B cell (primary cell): ENCODE measurements around the gene PSMD1. TPM values are rescaled to one million over a fixed set of nuclear protein-coding genes. Genes with fewer than 3 reads are reported as not detected.

ENCODE experiments used
- ATAC-seq: fragments of 200-7000 bp; cut with Tn5 transposase; one replicate; pipeline ENCODE4 v1.10.0; 2021; ENCODE audit warnings: low read depth, mild to moderate bottlenecking, moderate number of reproducible peaks, moderate library complexity
- CTCF ChIA-PET: fragments of 350-600 bp; sonication (Branson Sonifier 250); formaldehyde crosslinking; loops from one replicate; lab custom pipeline; 2021; ENCODE audit warnings: antibody characterized with exemption, inconsistent platforms; lab: Charles Lee
- POLR2A ChIA-PET: fragments of 350-600 bp; sonication (Branson Sonifier 250); formaldehyde crosslinking; loops from one replicate; lab custom pipeline; 2021; ENCODE audit warnings: antibody characterized with exemption; lab: Charles Lee
- DNase-seq: peaks from one replicate; pipeline ENCODE4 v3.0.0; 2013
- H2AFZ ChIP-seq: 2 replicates; pipeline ENCODE4 v1.6.1; 2012; ENCODE audit warnings: mild to moderate bottlenecking, low read depth, low read length; ENCODE audit not compliant: insufficient read depth, poor library complexity, severe bottlenecking
- H3K27ac ChIP-seq, 2 donors: 1 replicate in 1 of 2; 2 replicates in 1 of 2; pipeline ENCODE4 v1.5.1; 2012 to 2013; ENCODE audit warnings: low read length in 2 of 2, mild to moderate bottlenecking in 2 of 2, moderate library complexity in 1 of 2
- H3K27me3 ChIP-seq, 4 experiments: fragments of 200-600 bp in 1 of 4; sonication (generic) in 1 of 4; replicated peaks in 1 of 4; 1 replicate in 2 of 4; 2 replicates in 2 of 4; pipeline versions ENCODE4 v1.6.1 to v1.7.0; 2013 to 2016; ENCODE audit warnings: low read length in 3 of 4, mild to moderate bottlenecking in 2 of 4, mixed read lengths in 1 of 4, moderate library complexity in 1 of 4; ENCODE audit not compliant: insufficient read depth in 4 of 4, control insufficient read depth in 3 of 4; ENCODE audit errors: control extremely low read depth in 1 of 4
- H3K36me3 ChIP-seq, 2 experiments: replicated peaks in 1 of 2; 1 replicate in 1 of 2; 2 replicates in 1 of 2; pipeline versions ENCODE4 v1.6.1 to v1.7.1; 2013; ENCODE audit warnings: low read length in 1 of 2; ENCODE audit not compliant: insufficient read depth in 2 of 2, control insufficient read depth in 1 of 2; ENCODE audit errors: control extremely low read depth in 1 of 2, extremely low read depth in 1 of 2
- H3K4me1 ChIP-seq, 2 donors: fragments of 200-600 bp in 1 of 2; sonication (generic) in 1 of 2; 1 replicate in 1 of 2; 2 replicates in 1 of 2; pipeline versions ENCODE4 v1.5.1 to v1.6.1; 2013 to 2017; ENCODE audit warnings: low read length in 2 of 2; ENCODE audit not compliant: control insufficient read depth in 2 of 2, insufficient read depth in 2 of 2
- H3K4me2 ChIP-seq: replicated peaks from 2 replicates; pipeline ENCODE3; 2012; ENCODE audit warnings: mild to moderate bottlenecking, low read depth, low read length; ENCODE audit not compliant: poor library complexity, severe bottlenecking
- H3K4me3 ChIP-seq, 5 experiments: fragments of 200-600 bp in 1 of 5; sonication (generic) in 1 of 5; 1 replicate in 3 of 5; 2 replicates in 2 of 5; pipeline versions ENCODE4 v1.5.1 to v1.7.0; 2011 to 2016; ENCODE audit warnings: low read length in 4 of 5, mild to moderate bottlenecking in 4 of 5, low read depth in 2 of 5, control low read depth in 1 of 5, moderate library complexity in 1 of 5; ENCODE audit not compliant: insufficient read depth in 1 of 5; ENCODE audit errors: control extremely low read depth in 1 of 5, extremely low read depth in 1 of 5
- H3K79me2 ChIP-seq: fragments of 200-600 bp; sonication (generic); one replicate; pipeline ENCODE4 v1.6.0; 2016; ENCODE audit warnings: low read length; ENCODE audit not compliant: control insufficient read depth, insufficient read depth
- H3K9ac ChIP-seq: fragments of 200-600 bp; sonication (generic); 2 replicates; pipeline ENCODE4 v1.6.1; 2017; ENCODE audit warnings: mild to moderate bottlenecking, low read length, moderate library complexity
- H3K9me3 ChIP-seq, 3 donors: one replicate each; pipeline versions ENCODE4 v1.6.1 to v1.7.1; 2013; ENCODE audit warnings: low read length in 2 of 3; ENCODE audit not compliant: control insufficient read depth in 2 of 3, insufficient read depth in 1 of 3; ENCODE audit errors: control extremely low read depth in 1 of 3
- H4K20me1 ChIP-seq: 2 replicates; pipeline ENCODE4 v1.6.0; 2012; ENCODE audit warnings: mild to moderate bottlenecking, low read length; ENCODE audit not compliant: insufficient read depth, control insufficient read depth, poor library complexity, severe bottlenecking
- H3K27ac Mint-ChIP-seq: one replicate; pipeline ENCODE4 v1.8.0; 2021; ENCODE audit warnings: mixed read lengths
- H3K27me3 Mint-ChIP-seq: one replicate; pipeline ENCODE4 v1.8.0; 2021; ENCODE audit warnings: mixed read lengths
- H3K4me1 Mint-ChIP-seq: one replicate; pipeline ENCODE4 v1.8.0; 2021; ENCODE audit warnings: mixed read lengths
- H3K4me3 Mint-ChIP-seq: one replicate; pipeline ENCODE4 v1.8.0; 2021; ENCODE audit warnings: mixed read lengths
- H3K9me3 Mint-ChIP-seq: one replicate; pipeline ENCODE4 v1.8.0; 2022; ENCODE audit warnings: mixed read lengths; ENCODE audit not compliant: insufficient read depth
- EZH2 ChIP-seq: IDR thresholded peaks from 2 replicates; pipeline ENCODE4 v1.6.1; 2012; ENCODE audit warnings: borderline replicate concordance, low read depth, mild to moderate bottlenecking, moderate library complexity, low read length; ENCODE audit not compliant: insufficient read depth, poor library complexity, severe bottlenecking
- WGBS: methylation state at CpG from one replicate; pipeline ENCODE4 v1.1.5; 2013; ENCODE audit warnings: missing lambda C conversion rate; ENCODE audit not compliant: insufficient coverage; 5-methylcytosine and 5-hydroxymethylcytosine counted together
- intact Hi-C: fragments of 100-400 bp; cut with micrococcal nuclease; formaldehyde crosslinking; loops from one replicate; pipeline ENCODE4 v1.10.0; 2022
- polyA plus RNA-seq: library from polyadenylated mRNA; depleted of rRNA; stranded (reverse); fragments of >200 nt; gene quantifications from 2 replicates; pipeline ENCODE4 v1.2.3, GENCODE V29; 2012
- total RNA-seq, 2 donors: library from RNA; stranded (reverse); fragments of 120-200 nt in 1 of 2; gene quantifications; 1 replicate in 1 of 2; 2 replicates in 1 of 2; pipeline versions ENCODE4 v1.2.3 to v1.2.4, GENCODE V29; 2013 to 2022
- TF ChIP-seq, protein P1 (sequence below): fragments of 200-600 bp; IDR thresholded peaks from one replicate; pipeline ENCODE4 v1.8.0; 2022; ENCODE audit warnings: antibody characterized with exemption, mild to moderate bottlenecking

The PSMD1 gene
- total and polyA plus RNA-seq, 2 donors (not counting 1 experiment from before 2014, with no cell fraction given) = 21.5 to 48.2 TPM

GRCh38 chr2:231052494-231053451 lies 3.9 kb upstream of the PSMD1 start:
- H3K9ac ChIP-seq = peak overlapping the region; percentile 82
- peak overlapping the region; percentile 100 for H2AFZ ChIP-seq
- TF ChIP-seq EZH2 = no peak
- TF ChIP-seq, protein P1, sequence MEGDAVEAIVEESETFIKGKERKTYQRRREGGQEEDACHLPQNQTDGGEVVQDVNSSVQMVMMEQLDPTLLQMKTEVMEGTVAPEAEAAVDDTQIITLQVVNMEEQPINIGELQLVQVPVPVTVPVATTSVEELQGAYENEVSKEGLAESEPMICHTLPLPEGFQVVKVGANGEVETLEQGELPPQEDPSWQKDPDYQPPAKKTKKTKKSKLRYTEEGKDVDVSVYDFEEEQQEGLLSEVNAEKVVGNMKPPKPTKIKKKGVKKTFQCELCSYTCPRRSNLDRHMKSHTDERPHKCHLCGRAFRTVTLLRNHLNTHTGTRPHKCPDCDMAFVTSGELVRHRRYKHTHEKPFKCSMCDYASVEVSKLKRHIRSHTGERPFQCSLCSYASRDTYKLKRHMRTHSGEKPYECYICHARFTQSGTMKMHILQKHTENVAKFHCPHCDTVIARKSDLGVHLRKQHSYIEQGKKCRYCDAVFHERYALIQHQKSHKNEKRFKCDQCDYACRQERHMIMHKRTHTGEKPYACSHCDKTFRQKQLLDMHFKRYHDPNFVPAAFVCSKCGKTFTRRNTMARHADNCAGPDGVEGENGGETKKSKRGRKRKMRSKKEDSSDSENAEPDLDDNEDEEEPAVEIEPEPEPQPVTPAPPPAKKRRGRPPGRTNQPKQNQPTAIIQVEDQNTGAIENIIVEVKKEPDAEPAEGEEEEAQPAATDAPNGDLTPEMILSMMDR = peak; percentile 97
- intact Hi-C loops = loop anchor here (1.0 to 10.0 kb wide), 3 partner anchors 16 to 1502 kb away; partner anchors contain the start of genes C2orf72, EIF4E2 and TIGD1
- Mint-ChIP-seq H3K9me3 (no peaks in the 10 kb centered on the region), H3K27me3 (peaks cover 23% of the 10 kb centered on the region), H3K4me3 (peak overlapping the region; percentile 95), H3K27ac (peak overlapping the region; percentile 72), H3K4me1 (peaks cover 17% of the 10 kb centered on the region)
- no peaks in the 10 kb centered on the region for H3K36me3 ChIP-seq
- peaks cover 9% of the 10 kb centered on the region for H4K20me1 ChIP-seq
- H3K27me3 ChIP-seq = peaks cover 0 to 24% (median 2%) of the 10 kb centered on the region in 4 experiments
- no peaks in the 10 kb centered on the region for H3K9me3 ChIP-seq
- H3K4me3 ChIP-seq = peak overlapping the region; percentile 34 to 82 (median 73)
- ATAC-seq = peak; percentile 63
- 6% methylated on average over 55 of the region's 62 CpGs for WGBS
- peak overlapping the region; percentile 94 for H3K4me2 ChIP-seq
- POLR2A ChIA-PET = interaction anchor here (1.0 kb wide), 2 partner anchors 228 to 411 kb away, joined by 4 read pairs; no protein-coding TSS in a partner anchor
- H3K27ac ChIP-seq = no peak overlapping the region
- H3K79me2 ChIP-seq = peaks cover 10% of the 10 kb centered on the region
- H3K4me1 ChIP-seq = peaks cover 10 to 19% of the 10 kb centered on the region in 2 donors
- DNase-seq = peak; percentile 86
- CTCF ChIA-PET = interaction anchor here (0.6 to 1.8 kb wide), 17 partner anchors 8 to 399 kb away, joined by 3 to 17 read pairs (median 5); no protein-coding TSS in a partner anchor
